Endodermal cell (in vitro differentiated cells): ENCODE measurements around the gene IQUB. TPM values are rescaled to one million over a fixed set of nuclear protein-coding genes. Genes with fewer than 3 reads are reported as not detected.

Source experiments
- DNase-seq: peaks from one replicate; pipeline ENCODE4 v3.0.0-alpha.2; 2017
- H3K27ac ChIP-seq: 2 replicates; pipeline ENCODE4 v1.5.1; 2013; ENCODE audit warnings: mild to moderate bottlenecking, low read depth, low read length, moderate library complexity
- H3K27me3 ChIP-seq: 2 replicates; pipeline ENCODE4 v1.6.1; 2013; ENCODE audit warnings: mild to moderate bottlenecking, low read length, moderate library complexity; ENCODE audit not compliant: insufficient read depth, control insufficient read depth, poor library complexity, severe bottlenecking
- H3K36me3 ChIP-seq: 2 replicates; pipeline ENCODE4 v1.7.0; 2013; ENCODE audit warnings: mild to moderate bottlenecking, low read length, moderate library complexity; ENCODE audit not compliant: control insufficient read depth, insufficient read depth
- H3K4me1 ChIP-seq: one replicate; pipeline ENCODE4 v1.7.0; 2013; ENCODE audit warnings: low read length; ENCODE audit not compliant: control insufficient read depth, insufficient read depth
- H3K4me3 ChIP-seq: 2 replicates; pipeline ENCODE4 v1.5.1; 2013; ENCODE audit warnings: mild to moderate bottlenecking, low read length, moderate library complexity
- H3K9ac ChIP-seq: 2 replicates; pipeline ENCODE4 v1.6.1; 2013; ENCODE audit warnings: mild to moderate bottlenecking, low read length, moderate library complexity; ENCODE audit not compliant: poor library complexity, severe bottlenecking; ENCODE audit errors: extremely low read depth
- H3K9me3 ChIP-seq: 2 replicates; pipeline ENCODE4 v1.6.1; 2013; ENCODE audit warnings: mild to moderate bottlenecking, low read length, moderate library complexity; ENCODE audit not compliant: control insufficient read depth
- H3K27ac Mint-ChIP-seq: 2 replicates; pipeline ENCODE4 v1.8.0; 2020; ENCODE audit warnings: mixed read lengths
- H3K27me3 Mint-ChIP-seq: 2 replicates; pipeline ENCODE4 v1.8.0; 2021; ENCODE audit warnings: mild to moderate bottlenecking, mixed read lengths; ENCODE audit not compliant: insufficient read depth
- H3K36me3 Mint-ChIP-seq: 2 replicates; pipeline ENCODE4 v1.8.0; 2020; ENCODE audit warnings: low read depth, mixed read lengths
- H3K4me1 Mint-ChIP-seq: 2 replicates; pipeline ENCODE4 v1.8.0; 2020; ENCODE audit warnings: mixed read lengths
- H3K4me3 Mint-ChIP-seq: 2 replicates; pipeline ENCODE4 v1.8.0; 2020; ENCODE audit warnings: mild to moderate bottlenecking, moderate library complexity, mixed read lengths
- H3K9me3 Mint-ChIP-seq: 2 replicates; pipeline ENCODE4 v1.8.0; 2020; ENCODE audit warnings: mild to moderate bottlenecking, mixed read lengths
- CTCF ChIP-seq: fragments of 200-600 bp; sonication (generic); conservative IDR thresholded peaks from 2 replicates; pipeline ENCODE4 v1.5.0; 2021; ENCODE audit warnings: antibody characterized with exemption, mild to moderate bottlenecking
- WGBS, 2 experiments: methylation state at CpG; one replicate each; pipeline versions ENCODE4 v1.1.5 to v1.1.7; 2013; ENCODE audit warnings: missing lambda C conversion rate in 2 of 2, mixed read lengths in 1 of 2; ENCODE audit not compliant: insufficient coverage in 1 of 2, insufficient read length in 1 of 2; 5-methylcytosine and 5-hydroxymethylcytosine counted together
- total RNA-seq, 2 donors: library from RNA; stranded (reverse); fragmentation: NEBNext Ultra II Directional in 1 of 2; extraction: Animal tissue kit (Norgen Biotek cat#: 25700) in 1 of 2; gene quantifications; 2 replicates in 1 of 2; 3 replicates in 1 of 2; pipeline ENCODE4 v1.2.1, GENCODE V29; 2021

Gene IQUB
- total RNA-seq, 2 donors from 2014 or later = 0.88 to 2.1 TPM

GRCh38 chr7:123423622-123424021, 110.8 kb downstream of the IQUB start:
- H3K9ac ChIP-seq = no peak overlapping the region
- peaks cover 7% of the 10 kb centered on the region for H3K9me3 ChIP-seq
- no peak for DNase-seq
- no peaks in the 10 kb centered on the region for H3K27me3 ChIP-seq
- no peak for TF ChIP-seq CTCF
- no peak overlapping the region for H3K27ac Mint-ChIP-seq
- H3K4me1 Mint-ChIP-seq = no peaks in the 10 kb centered on the region
- H3K36me3 Mint-ChIP-seq = no peaks in the 10 kb centered on the region
- H3K27me3 Mint-ChIP-seq = no peaks in the 10 kb centered on the region
- H3K4me3 ChIP-seq = no peak overlapping the region
- H3K4me1 ChIP-seq = no peaks in the 10 kb centered on the region
- no peak overlapping the region for H3K27ac ChIP-seq
- H3K9me3 Mint-ChIP-seq = peaks cover 3% of the 10 kb centered on the region
- 85 to 100% methylated on average over 1 to 2 of the region's 2 CpGs for WGBS, 2 experiments
- H3K4me3 Mint-ChIP-seq = no peak overlapping the region
- H3K36me3 ChIP-seq = no peaks in the 10 kb centered on the region

GRCh38 chr7:123417580-123417979, 116.8 kb downstream of the IQUB start:
- Mint-ChIP-seq H3K27me3 (no peaks in the 10 kb centered on the region), H3K4me3 (no peak overlapping the region), H3K27ac (no peak overlapping the region), H3K36me3 (peaks cover 4% of the 10 kb centered on the region), H3K9me3 (peaks cover 23% of the 10 kb centered on the region), H3K4me1 (no peaks in the 10 kb centered on the region)
- TF ChIP-seq CTCF = no peak
- Histone ChIP-seq H3K4me1 (no peaks in the 10 kb centered on the region), H3K27me3 (no peaks in the 10 kb centered on the region), H3K36me3 (no peaks in the 10 kb centered on the region), H3K4me3 (no peak overlapping the region), H3K27ac (no peak overlapping the region), H3K9me3 (peaks cover 13% of the 10 kb centered on the region), H3K9ac (no peak overlapping the region)
- WGBS, 2 experiments = 80 to 92% methylated on average over 1 to 2 of the region's 2 CpGs
- DNase-seq = no peak

- H3K27me3 Mint-ChIP-seq = no peaks in the 10 kb centered on the region
- no peaks in the 10 kb centered on the region for H3K4me1 ChIP-seq
- no peaks in the 10 kb centered on the region for H3K27me3 ChIP-seq
- no peak overlapping the region for H3K4me3 Mint-ChIP-seq
- H3K9me3 ChIP-seq = peaks cover 13% of the 10 kb centered on the region
- no peak overlapping the region for H3K27ac ChIP-seq
- H3K9me3 Mint-ChIP-seq = peaks cover 20% of the 10 kb centered on the region
- TF ChIP-seq CTCF = no peak
- no peak overlapping the region for H3K27ac Mint-ChIP-seq
- H3K9ac ChIP-seq = no peak overlapping the region
- H3K4me3 ChIP-seq = no peak overlapping the region
- WGBS, 2 experiments = no CpG with 5 or more reads among the region's 1 CpG
- H3K36me3 ChIP-seq = no peaks in the 10 kb centered on the region
- no peaks in the 10 kb centered on the region for H3K4me1 Mint-ChIP-seq
- DNase-seq = no peak
- peaks cover 4% of the 10 kb centered on the region for H3K36me3 Mint-ChIP-seq
Measured at GRCh38 chr7:123415625-123416024, 118.8 kb downstream of the IQUB start.
